GM10266 (cell line): ENCODE results near the gene KLF3.

Experiments
- DNase-seq: peaks from one replicate; pipeline ENCODE4 v3.0.0; 2012; ENCODE audit errors: extremely low spot score
- CTCF ChIP-seq: IDR thresholded peaks from 2 replicates; pipeline ENCODE4 v1.5.1; 2012; ENCODE audit warnings: mild to moderate bottlenecking, low read depth; ENCODE audit not compliant: control insufficient read depth, insufficient read depth; ENCODE audit errors: missing control alignments

The KLF3 gene

GRCh38 chr4:38665551-38666411 is 1.8 kb downstream of the KLF3 start:
- no peak for TF ChIP-seq CTCF
- no peak for DNase-seq

DNA sequence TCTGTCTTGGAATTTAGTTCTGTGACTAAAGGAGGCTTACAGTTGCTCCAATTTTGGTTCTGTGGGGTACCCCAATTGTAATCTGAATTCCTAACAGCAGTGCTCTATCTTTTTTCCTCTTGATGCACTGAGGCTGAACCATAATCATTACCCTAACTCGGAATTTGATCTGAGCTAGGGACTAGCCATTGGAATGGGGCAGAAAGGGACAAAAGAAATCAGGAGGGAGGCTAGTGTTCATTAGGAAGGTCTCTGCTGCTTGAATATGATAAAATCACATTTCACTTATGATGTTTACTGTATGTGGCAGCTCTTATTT is 2.7 kb downstream of the KLF3 start:
- DNase-seq = no peak
- no peak for TF ChIP-seq CTCF

DNA sequence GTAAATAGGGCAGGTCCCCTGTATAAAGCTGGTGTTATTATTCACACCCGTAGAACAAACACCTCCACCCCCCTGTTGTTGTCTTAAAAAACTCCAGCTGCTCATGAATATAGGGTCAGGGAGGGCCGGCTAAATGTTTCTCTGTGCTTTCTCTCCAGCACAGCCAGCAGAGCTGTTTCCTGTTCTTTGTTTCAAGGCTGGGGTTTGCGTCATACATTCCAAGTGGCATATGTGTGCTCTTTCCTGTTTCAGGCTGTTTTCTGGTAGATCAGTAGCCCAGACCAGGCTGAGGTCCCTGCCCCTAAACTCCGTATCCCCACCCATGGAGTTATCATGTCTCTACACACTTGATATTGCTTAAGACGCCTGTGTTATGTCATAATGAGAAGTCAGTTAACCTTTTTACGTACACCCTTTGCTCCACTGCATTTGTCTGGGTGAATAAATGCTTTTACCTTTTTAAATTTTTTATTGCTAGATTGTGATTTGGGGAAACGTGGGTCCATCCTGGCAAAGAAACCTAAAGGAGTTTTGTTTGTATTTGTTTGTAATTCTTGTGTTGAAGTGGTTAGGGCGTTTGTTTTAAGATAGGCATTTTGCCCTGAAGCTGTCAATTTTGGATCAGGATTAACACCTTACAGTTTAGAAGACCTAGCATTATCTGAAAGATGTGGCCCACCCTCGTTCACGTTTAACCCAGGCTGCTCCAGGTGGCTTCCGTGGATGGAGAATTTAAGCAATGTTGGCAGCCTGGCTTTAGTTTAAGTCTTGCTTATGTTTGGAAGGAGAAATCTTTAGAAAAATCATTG is 3.3 kb downstream of the KLF3 start:
- no peak for TF ChIP-seq CTCF
- DNase-seq = no peak

DNA sequence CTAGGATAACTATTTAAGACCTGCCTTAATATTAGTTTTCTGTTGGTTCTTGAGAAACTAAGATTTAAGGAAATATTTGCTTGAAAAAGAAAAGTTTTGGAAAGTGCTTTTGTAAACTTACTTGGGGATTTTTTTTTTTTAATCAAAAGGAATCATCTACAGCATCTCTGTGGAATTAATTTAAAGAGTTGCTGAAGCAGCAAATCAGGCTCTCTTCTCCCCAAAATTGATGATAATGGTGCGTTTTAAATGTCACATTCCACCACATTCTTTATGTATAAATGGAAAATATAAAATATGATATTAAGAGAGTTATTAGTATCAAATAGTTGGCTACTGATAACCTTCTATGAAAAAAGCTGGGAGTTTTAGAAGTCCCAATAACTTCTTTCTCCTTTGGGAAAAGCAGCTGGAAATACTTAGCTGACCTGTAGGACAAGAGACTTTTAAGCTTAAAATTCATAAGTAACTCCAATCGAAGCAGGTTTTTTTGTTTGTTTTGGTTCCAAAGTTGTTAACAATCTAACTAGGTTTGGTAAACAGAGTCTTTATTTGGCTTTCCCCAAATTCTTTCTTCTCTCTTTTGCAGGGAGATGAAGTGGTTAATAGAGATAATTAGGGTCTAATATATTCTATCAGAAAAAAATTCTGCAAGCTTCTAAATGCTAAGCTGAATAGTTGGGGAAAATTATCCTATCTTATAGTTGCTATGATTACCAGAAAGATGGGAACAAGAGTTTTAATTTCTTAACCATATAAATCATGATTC is 4.4 kb downstream of the KLF3 start:
- DNase-seq = no peak
- no peak for TF ChIP-seq CTCF

DNA sequence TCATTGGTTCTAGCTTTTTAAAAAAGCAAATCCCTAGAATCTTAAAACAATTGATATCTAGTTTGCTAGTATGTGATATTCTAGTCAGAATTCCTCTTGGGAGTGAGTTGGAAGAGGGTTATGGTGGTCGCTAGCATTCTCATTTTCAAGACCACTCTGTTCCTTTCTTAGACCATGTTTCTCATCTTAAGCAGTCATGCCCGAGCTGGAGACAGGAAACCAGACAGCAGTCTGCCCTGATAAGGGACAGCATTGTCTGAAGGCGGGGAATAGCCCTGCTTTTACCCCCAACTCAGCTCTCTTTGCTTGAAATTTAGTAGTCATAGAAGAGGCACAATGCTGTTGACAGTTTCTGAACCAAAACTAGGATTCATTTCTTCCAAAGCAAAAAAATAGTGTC is 5.2 kb downstream of the KLF3 start:
- no peak for DNase-seq
- no peak for TF ChIP-seq CTCF

DNA sequence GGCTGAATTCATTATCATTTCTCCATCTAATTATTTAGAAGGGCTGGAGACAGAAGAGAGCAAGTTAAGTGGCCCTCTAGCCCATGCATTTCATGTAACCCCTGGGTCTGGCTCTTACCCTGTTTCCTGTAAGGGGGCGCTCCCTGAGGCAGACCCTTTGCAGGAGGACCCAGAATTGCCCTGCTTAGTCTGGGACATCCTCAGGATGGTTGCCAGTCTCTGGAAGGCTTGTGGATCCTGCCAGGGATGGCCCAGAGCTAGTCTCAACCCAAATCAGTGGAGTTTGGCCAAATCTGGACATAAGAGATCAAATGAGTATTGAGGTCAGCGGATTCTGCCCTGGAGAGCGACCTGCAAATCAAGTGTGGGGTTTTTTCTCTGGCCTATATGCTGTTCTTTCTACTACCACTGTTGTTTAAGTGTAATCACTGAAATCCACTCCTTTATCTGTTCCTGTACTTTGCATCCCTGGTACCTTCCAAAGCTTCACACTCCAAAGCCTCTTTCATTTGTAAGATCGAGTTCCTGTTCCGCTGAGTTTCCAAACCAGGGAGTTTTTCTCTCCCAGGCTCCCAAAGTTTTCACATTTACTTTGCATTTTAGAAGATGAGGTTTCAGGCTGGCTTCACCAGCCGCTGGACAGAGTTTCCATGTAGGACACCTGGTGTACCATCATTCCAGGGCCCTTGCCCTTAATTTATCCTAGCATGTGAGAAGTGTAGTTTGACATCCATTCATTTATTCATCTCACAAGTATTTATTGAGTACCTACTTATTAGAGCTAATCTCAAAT is 6.3 kb downstream of the KLF3 start:
- no peak for DNase-seq
- no peak for TF ChIP-seq CTCF
